LNCaP clone FGC (cell line): Measurements from ENCODE around the gene RELA.
"Not testable (repeated sequence)": the region's sequence is repeated elsewhere in the genome, so short reads cannot be mapped to it uniquely, and the experiment has no call there.

Experiments used
- DNase-seq: peaks from one replicate; pipeline ENCODE4 v3.0.0-alpha.2; 2011; ENCODE audit warnings: low read depth
- H3K4me3 ChIP-seq: 2 replicates; pipeline ENCODE4 v1.5.1; 2011; ENCODE audit warnings: mild to moderate bottlenecking, low read depth, low read length, control low read depth
- TF ChIP-seq, protein P1 (sequence below): IDR thresholded peaks from 2 replicates; pipeline ENCODE4 v1.5.1; 2012; ENCODE audit warnings: mild to moderate bottlenecking; ENCODE audit not compliant: control insufficient read depth, insufficient read depth; ENCODE audit errors: extremely low read depth

RELA gene

DNA sequence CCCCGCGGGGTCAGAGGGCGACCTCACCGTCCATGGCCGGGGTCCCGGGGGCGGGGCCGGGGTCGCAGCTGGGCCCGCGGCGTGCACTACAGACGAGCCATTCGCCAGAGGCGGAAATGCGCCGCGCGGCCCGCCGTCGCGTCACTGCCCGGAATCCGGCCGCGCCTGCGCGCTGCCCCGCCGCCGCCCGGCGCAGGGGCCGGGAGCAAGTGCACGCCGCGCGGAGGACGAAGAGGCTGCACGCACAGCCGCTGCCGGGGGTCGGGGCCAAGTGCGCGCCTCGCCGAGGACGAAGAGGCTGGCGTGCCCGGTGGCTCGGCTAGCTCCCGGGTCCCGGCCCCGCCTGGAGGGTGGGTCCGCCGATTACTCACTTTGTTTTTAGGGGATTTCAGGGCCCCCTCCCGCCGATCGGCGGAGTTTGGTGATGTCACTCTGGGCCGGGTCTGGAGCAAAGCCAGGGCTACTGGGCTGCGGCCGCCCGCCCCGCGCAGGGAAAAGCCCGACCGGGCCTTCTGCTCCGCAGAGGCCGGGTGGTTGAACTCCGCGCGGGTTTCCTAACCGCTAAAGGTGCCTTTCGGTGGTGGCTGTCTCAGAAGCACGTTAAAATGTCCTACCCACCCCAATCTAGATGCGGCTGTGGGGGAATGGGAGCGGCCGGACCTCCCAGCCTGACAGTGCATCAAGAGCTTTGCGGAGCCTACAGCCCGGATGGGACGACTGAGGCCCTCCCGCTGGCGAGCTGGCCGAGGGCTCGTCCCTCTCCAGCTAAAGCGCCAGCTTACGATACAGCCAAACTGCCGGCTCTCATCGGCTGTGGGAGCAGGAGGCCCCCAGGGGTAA lies at the start of gene RELA:
Gene RELA, minus strand, starts transcription at position 118 of the 840 bp plus-strand sequence. Its CDS starts 84 bp downstream, at position 34.
- TF ChIP-seq, protein P1, sequence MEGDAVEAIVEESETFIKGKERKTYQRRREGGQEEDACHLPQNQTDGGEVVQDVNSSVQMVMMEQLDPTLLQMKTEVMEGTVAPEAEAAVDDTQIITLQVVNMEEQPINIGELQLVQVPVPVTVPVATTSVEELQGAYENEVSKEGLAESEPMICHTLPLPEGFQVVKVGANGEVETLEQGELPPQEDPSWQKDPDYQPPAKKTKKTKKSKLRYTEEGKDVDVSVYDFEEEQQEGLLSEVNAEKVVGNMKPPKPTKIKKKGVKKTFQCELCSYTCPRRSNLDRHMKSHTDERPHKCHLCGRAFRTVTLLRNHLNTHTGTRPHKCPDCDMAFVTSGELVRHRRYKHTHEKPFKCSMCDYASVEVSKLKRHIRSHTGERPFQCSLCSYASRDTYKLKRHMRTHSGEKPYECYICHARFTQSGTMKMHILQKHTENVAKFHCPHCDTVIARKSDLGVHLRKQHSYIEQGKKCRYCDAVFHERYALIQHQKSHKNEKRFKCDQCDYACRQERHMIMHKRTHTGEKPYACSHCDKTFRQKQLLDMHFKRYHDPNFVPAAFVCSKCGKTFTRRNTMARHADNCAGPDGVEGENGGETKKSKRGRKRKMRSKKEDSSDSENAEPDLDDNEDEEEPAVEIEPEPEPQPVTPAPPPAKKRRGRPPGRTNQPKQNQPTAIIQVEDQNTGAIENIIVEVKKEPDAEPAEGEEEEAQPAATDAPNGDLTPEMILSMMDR: no peak
- peak within 1 kb of the TSS; percentile 73 for H3K4me3 ChIP-seq
- peak; percentile 53 for DNase-seq

DNA sequence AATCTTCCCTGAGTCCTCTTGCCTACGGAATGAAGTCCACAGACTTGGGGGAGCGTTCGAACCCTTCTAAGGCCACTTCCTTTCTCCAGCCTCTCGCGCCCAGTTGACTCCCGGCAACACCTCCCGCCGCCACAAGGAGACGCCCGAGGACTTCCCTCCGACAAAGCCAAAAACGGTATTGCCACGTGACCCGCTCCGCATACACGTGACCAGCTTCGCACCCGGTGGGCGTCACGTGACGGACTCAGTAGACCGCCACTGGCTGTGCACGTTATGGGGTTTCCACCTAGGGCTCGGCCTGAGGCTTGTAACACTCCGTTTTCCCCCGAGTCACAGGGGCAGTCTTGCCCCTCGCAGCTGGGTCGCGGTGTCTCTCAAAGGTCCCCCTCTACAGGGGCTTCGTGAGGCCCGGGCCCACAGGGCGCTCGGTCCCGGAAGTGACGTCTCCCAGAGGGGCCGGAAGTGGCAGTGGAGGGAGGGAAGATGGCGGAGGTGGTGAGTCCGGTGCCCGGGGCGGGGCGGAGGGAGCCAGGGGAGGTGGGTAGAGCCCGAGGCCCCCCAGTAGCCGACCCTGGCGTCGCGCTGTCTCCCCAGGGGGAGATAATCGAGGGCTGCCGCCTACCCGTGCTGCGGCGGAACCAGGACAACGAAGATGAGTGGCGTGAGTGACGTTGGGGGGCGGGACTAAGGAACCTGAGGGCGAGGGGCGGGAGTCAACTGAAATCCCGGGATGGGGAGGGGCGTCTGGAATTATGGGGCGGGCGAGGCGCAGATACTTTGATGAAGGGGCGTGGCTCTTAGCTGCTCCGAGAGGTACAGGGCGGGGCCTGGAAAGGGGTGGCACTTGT lies 49.3 kb upstream of the RELA start, which contains the start of gene KAT5:
Gene KAT5, plus strand, starts transcription at position 468 of the 848 bp plus-strand sequence. Its CDS starts 16 bp downstream, at position 484.
- TF ChIP-seq, protein P1: peak; percentile 98
- DNase-seq: peak; percentile 99
- peak within 1 kb of the TSS; percentile 73 for H3K4me3 ChIP-seq

DNA sequence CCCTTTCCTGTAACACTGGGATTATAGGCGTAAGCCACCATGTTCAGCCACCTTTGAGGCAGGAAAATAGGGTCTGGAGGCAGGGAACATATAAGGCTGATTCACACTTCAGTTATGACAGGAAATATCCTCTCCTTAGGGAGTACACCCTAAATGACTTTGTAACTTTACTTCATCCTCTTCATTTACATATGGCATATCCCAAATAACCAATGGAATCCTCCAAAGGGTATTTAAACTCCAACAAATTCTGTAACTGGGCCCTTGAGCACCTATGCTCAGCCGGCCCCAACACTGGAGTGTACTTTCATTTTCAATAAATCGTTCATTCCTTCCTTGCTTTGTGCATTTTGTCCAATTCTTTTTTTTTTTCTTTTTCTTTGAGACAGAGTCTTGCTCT lies 47.7 kb upstream of the RELA start:
- TF ChIP-seq, protein P1: no peak
- no peak for DNase-seq
- H3K4me3 ChIP-seq: no peak overlapping the region

DNA sequence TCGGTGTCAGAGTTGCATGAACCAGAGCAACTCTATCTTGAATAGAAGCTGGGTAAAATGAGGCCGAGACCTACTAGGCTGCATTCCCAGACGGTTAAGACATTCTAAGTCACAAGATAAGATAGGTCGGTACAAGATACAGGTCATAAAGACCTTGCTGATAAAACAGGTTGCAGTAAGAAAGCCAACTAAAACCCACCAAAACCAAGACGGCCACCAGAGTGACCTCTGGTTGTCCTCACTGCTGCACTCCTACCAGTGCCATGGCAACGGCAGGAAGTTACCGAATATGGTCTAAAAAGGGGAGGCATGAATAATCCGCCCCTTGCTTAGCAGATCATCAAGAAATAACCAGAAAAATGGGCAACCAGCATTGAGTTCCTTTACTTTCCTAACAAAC lies 46.9 kb upstream of the RELA start:
- no peak overlapping the region for H3K4me3 ChIP-seq
- no peak for DNase-seq
- TF ChIP-seq, protein P1: no peak

DNA sequence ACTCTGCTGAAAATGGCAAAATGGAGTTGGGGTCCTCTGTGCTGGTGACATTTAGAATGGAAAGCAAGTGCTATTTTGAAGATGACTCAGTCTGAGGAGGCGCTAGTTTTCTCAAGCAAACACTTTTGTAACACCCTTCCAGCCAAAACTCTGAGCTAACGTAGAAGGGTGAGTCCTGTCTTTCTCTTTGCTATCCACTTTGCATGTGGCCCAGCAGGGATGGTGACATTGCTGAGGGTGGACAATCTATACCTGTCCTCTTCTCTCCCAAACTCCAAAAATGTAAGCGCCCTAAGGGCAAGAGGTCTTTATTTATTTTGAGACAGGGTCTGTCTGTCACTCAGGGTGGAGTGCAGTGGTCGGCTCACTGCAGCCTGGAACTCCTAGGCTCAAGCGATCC lies 45.7 kb upstream of the RELA start:
- H3K4me3 ChIP-seq: no peak overlapping the region
- DNase-seq: no peak
- TF ChIP-seq, protein P1: no peak

DNA sequence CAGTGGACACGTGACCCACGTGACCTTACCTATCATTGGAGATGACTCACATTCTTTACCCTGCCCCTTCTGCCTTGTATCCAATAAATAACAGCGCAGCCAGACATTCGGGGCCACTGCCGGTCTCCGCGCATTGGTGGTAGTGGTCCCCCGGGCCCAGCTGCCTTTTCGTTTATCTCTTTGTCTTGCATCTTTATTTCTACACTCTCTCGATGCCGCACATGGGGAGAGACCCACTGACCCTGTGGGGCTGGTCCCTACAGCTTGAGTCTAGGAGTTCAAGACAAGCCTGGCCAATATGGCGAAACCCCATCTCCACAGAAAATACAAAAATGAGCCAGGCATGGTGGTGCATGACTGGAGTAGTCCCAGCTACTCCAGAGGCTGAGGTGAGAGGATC lies 44.3 kb upstream of the RELA start:
- H3K4me3 ChIP-seq, DNase-seq: not testable (repeated sequence)

DNA sequence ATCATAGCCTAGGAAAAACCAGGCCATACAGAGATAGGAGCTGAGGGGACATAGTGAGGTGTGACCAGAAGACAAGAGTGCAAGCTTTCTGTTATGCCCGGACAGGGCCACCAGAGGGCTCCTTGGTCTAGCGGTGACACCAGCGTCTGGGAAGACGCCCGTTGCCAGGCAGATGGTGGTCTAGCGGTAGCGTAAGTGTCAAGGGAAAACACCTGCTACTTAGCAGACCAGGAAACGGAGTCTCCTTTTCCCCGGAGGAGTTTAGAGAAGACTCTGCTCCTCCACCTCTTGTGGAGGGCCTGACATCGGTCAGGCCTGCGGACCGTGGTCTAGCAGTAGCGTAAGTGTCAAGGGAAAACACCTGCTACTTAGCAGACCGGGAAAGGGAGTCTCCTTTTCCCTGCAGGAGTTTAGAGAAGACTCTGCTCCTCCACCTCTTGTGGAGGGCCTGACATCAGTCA lies 43.6 kb upstream of the RELA start:
- not testable (repeated sequence) for H3K4me3 ChIP-seq, DNase-seq
- TF ChIP-seq, protein P1: peak; percentile 57
